SK-N-SH treated with all-trans-retinoic acid at 6 μM for 48 hours (cell line): ENCODE measurements around the gene EPN2.

ENCODE experiments used
- ESRRG ChIP-seq: fragments of 250-450 bp; sonication (Bioruptor Pico); IDR thresholded peaks from 2 replicates; pipeline ENCODE4 v1.6.1; 2021; ENCODE audit warnings: mild to moderate bottlenecking
- ISL1 ChIP-seq: fragments of 250-450 bp; sonication (Bioruptor Pico); IDR thresholded peaks from 2 replicates; pipeline ENCODE4 v2.1.2; 2022; ENCODE audit warnings: mild to moderate bottlenecking, moderate library complexity
- OSR1 ChIP-seq: fragments of 250-450 bp; sonication (Bioruptor Pico); IDR thresholded peaks from 2 replicates; pipeline ENCODE4 v1.8.0; 2022; ENCODE audit warnings: moderate library complexity, mild to moderate bottlenecking, inconsistent platforms
- PATZ1 ChIP-seq: fragments of 250-450 bp; sonication (Bioruptor Pico); IDR thresholded peaks from 2 replicates; pipeline ENCODE4 v1.8.0; 2020; ENCODE audit warnings: mild to moderate bottlenecking, moderate library complexity, borderline replicate concordance
- POU6F1 ChIP-seq: fragments of 250-450 bp; sonication (Bioruptor Pico); IDR thresholded peaks from 2 replicates; pipeline ENCODE4 v1.8.0; 2021; ENCODE audit warnings: low read depth, mild to moderate bottlenecking, moderate library complexity, borderline replicate concordance
- RARB ChIP-seq: fragments of 250-450 bp; sonication (Bioruptor Pico); IDR thresholded peaks from 2 replicates; pipeline ENCODE4 v1.8.0; 2021; ENCODE audit warnings: mild to moderate bottlenecking, moderate library complexity
- TCF4 ChIP-seq: fragments of 250-450 bp; sonication (Bioruptor Pico); IDR thresholded peaks from 2 replicates; pipeline ENCODE4 v1.8.0; 2021; ENCODE audit warnings: mild to moderate bottlenecking, moderate library complexity, borderline replicate concordance
- ZC3H10 ChIP-seq: fragments of 250-450 bp; sonication (Bioruptor Pico); IDR thresholded peaks from 2 replicates; pipeline ENCODE4 v1.5.1; 2021; ENCODE audit warnings: mild to moderate bottlenecking, moderate library complexity
- ZFP3 ChIP-seq: fragments of 250-450 bp; sonication (Bioruptor Pico); IDR thresholded peaks from 2 replicates; pipeline ENCODE4 v1.5.0; 2020; ENCODE audit warnings: mild to moderate bottlenecking, moderate library complexity
- ZFP30 ChIP-seq: fragments of 450-650 bp; formaldehyde crosslinking; IDR thresholded peaks from 2 replicates; pipeline ENCODE4 v1.5.0; 2022; ENCODE audit warnings: mild to moderate bottlenecking, moderate library complexity
- ZNF70 ChIP-seq: fragments of 450-650 bp; formaldehyde crosslinking; IDR thresholded peaks from 2 replicates; pipeline ENCODE4 v1.5.0; 2020; ENCODE audit warnings: mild to moderate bottlenecking, moderate library complexity
- TF ChIP-seq, protein P1 (sequence below): fragments of 250-450 bp; sonication (Bioruptor Pico); IDR thresholded peaks from 2 replicates; pipeline ENCODE4 v1.5.1; 2020; ENCODE audit warnings: low read depth, mild to moderate bottlenecking, moderate library complexity
- TF ChIP-seq, protein P2 (sequence below): fragments of 250-450 bp; sonication (Bioruptor Pico); IDR thresholded peaks from 2 replicates; pipeline ENCODE4 v1.5.1; 2021; ENCODE audit warnings: mild to moderate bottlenecking, moderate library complexity

- TF ChIP-seq ISL1 (CRISPR knock-in tag) (no peak), TCF4 (no peak), ESRRG (CRISPR knock-in tag) (no peak), ZFP30 (CRISPR knock-in tag) (no peak), RARB (CRISPR knock-in tag) (no peak), PATZ1 (CRISPR knock-in tag) (no peak), ZC3H10 (CRISPR knock-in tag) (no peak), POU6F1 (no peak), ZFP3 (CRISPR knock-in tag) (no peak), OSR1 (no peak), ZNF70 (CRISPR knock-in tag) (no peak)
- TF ChIP-seq, protein P1, sequence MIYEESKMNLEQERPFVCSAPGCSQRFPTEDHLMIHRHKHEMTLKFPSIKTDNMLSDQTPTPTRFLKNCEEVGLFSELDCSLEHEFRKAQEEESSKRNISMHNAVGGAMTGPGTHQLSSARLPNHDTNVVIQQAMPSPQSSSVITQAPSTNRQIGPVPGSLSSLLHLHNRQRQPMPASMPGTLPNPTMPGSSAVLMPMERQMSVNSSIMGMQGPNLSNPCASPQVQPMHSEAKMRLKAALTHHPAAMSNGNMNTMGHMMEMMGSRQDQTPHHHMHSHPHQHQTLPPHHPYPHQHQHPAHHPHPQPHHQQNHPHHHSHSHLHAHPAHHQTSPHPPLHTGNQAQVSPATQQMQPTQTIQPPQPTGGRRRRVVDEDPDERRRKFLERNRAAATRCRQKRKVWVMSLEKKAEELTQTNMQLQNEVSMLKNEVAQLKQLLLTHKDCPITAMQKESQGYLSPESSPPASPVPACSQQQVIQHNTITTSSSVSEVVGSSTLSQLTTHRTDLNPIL (CRISPR knock-in tag) = no peak
- TF ChIP-seq, protein P2, sequence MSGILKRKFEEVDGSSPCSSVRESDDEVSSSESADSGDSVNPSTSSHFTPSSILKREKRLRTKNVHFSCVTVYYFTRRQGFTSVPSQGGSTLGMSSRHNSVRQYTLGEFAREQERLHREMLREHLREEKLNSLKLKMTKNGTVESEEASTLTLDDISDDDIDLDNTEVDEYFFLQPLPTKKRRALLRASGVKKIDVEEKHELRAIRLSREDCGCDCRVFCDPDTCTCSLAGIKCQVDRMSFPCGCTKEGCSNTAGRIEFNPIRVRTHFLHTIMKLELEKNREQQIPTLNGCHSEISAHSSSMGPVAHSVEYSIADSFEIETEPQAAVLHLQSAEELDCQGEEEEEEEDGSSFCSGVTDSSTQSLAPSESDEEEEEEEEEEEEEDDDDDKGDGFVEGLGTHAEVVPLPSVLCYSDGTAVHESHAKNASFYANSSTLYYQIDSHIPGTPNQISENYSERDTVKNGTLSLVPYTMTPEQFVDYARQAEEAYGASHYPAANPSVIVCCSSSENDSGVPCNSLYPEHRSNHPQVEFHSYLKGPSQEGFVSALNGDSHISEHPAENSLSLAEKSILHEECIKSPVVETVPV (CRISPR knock-in tag) = no peak
Measured at GRCh38 chr17:19370493-19370960, 133.4 kb downstream of the EPN2 start.
